OCI-LY7 (cell line): ENCODE measurements around the gene TPRA1.
"Not testable (repeated sequence)": the region's sequence is repeated elsewhere in the genome, so short reads cannot be mapped to it uniquely, and the experiment has no call there.

Experiments
- EZH2phosphoT487 ChIP-seq: fragments of 200-600 bp; sonication (generic); IDR thresholded peaks from 2 replicates; pipeline ENCODE4 v1.6.1; 2018; ENCODE audit warnings: low read depth, borderline replicate concordance, mild to moderate bottlenecking, mixed run types, antibody characterized with exemption, low read length, moderate library complexity, mixed read lengths
- TF ChIP-seq, protein P1 (sequence below): fragments of 200-600 bp; sonication (generic); conservative IDR thresholded peaks from 2 replicates; pipeline ENCODE4 v1.5.1; 2014; ENCODE audit warnings: mild to moderate bottlenecking, antibody characterized with exemption, low read length, moderate library complexity, mixed read lengths

DNA sequence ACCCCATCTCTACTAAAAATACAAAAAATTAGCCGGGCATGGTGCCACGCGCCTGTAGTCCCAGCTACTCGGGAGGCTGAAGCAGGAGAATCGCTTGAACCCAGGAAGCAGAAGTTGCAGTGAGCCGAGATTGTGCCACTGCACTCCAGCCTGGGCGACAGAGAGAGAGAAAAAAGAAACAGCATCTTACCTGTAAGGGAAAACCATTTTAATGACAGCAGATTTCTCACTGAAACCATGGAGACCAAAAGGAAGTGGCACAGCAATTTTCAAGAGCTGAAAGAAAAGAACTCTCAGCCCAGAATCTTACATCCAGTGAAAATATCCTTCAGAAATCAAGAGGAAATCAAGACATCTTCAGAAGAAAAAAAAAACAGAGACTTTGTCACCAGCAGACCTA, 59.7 kb downstream of the TPRA1 start:
- TF ChIP-seq, protein P1, sequence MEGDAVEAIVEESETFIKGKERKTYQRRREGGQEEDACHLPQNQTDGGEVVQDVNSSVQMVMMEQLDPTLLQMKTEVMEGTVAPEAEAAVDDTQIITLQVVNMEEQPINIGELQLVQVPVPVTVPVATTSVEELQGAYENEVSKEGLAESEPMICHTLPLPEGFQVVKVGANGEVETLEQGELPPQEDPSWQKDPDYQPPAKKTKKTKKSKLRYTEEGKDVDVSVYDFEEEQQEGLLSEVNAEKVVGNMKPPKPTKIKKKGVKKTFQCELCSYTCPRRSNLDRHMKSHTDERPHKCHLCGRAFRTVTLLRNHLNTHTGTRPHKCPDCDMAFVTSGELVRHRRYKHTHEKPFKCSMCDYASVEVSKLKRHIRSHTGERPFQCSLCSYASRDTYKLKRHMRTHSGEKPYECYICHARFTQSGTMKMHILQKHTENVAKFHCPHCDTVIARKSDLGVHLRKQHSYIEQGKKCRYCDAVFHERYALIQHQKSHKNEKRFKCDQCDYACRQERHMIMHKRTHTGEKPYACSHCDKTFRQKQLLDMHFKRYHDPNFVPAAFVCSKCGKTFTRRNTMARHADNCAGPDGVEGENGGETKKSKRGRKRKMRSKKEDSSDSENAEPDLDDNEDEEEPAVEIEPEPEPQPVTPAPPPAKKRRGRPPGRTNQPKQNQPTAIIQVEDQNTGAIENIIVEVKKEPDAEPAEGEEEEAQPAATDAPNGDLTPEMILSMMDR: not testable (repeated sequence)
- not testable (repeated sequence) for TF ChIP-seq EZH2phosphoT487
